A549 (cell line): Measurements from ENCODE around the gene BTBD10.

Experiments
- CTCF ChIP-seq: fragments of >200 bp; sonication (Bioruptor Twin); formaldehyde crosslinking; IDR thresholded peaks from 3 replicates; pipeline ENCODE4 v1.5.1; 2016
- MAX ChIP-seq: IDR thresholded peaks from 2 replicates; pipeline ENCODE4 v1.6.1; 2012
- NR3C1 ChIP-seq: fragments of >200 bp; sonication (Bioruptor Twin); formaldehyde crosslinking; IDR thresholded peaks from 3 replicates; pipeline ENCODE4 v1.6.1; 2017
- POLR2A ChIP-seq: IDR thresholded peaks from 2 replicates; pipeline ENCODE4 v1.6.1; 2012; ENCODE audit warnings: mild to moderate bottlenecking, low read length

- no peak for TF ChIP-seq NR3C1
- no peak for TF ChIP-seq CTCF
- no peak for TF ChIP-seq MAX
- TF ChIP-seq POLR2A, result no peak
Measured at GRCh38 chr11:13429836-13430235, 33.2 kb downstream of the BTBD10 start.
